ENCODE measurements around the gene RAB4A. TPM values are rescaled to one million over a fixed set of nuclear protein-coding genes. Genes with fewer than 3 reads are reported as not detected.

RAB4A gene
- total and polyA plus RNA-seq, 2 donors (not counting 1 experiment from before 2014, with no cell fraction given) = 15.7 to 31.5 TPM

DNA sequence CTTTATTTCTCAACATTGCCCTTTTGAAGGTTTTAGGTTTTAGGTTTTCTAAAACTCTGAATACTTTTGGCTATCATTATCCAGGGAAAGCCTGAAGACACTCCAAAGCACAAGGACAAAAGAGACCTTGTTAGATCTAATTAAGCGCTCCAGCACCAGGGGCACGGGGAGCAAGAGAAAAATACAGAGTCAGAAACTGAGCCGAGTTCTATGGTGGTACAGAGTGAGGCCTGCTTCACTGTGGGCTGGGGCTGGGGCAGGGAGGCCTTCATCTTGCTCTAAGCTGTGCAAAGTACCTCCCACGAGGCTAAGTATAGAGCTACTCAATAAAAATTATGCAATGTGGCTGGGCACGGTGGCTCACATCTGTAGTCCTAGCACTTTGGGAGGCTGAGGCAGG lies 19.7 kb upstream of the RAB4A start:
- no peak for DNase-seq (ENCODE audit: low read depth in 2 of 2)
- H3K27me3 ChIP-seq (ENCODE audit: control insufficient read depth, insufficient read depth, low read length) = no peaks in the 10 kb centered on the region
- H3K79me2 ChIP-seq (ENCODE audit: control insufficient read depth, insufficient read depth, low read length) = no peaks in the 10 kb centered on the region
- no peaks in the 10 kb centered on the region for H3K36me3 ChIP-seq (ENCODE audit: control insufficient read depth, insufficient read depth, low read length)
- no peak overlapping the region for H3K4me3 ChIP-seq (replicated peaks in 1 of 4; ENCODE audit: control extremely low read depth in 1 of 4, insufficient read depth in 1 of 4, low read depth in 3 of 4, low read length in 4 of 4)
- no peak overlapping the region for H2AFZ ChIP-seq (ENCODE audit: low read length)
- H3K4me1 ChIP-seq (ENCODE audit: control insufficient read depth, extremely low read depth, insufficient read depth, low read length) = no peaks in the 10 kb centered on the region
- no peaks in the 10 kb centered on the region for H3K9me3 ChIP-seq (ENCODE audit: control insufficient read depth, insufficient read depth, low read depth, low read length)
- no peaks in the 10 kb centered on the region for H4K20me1 ChIP-seq (ENCODE audit: control insufficient read depth, extremely low read depth, insufficient read depth, low read length)
- no peak overlapping the region for H3K9ac ChIP-seq (ENCODE audit: insufficient read depth, low read length)
- H3K4me2 ChIP-seq (ENCODE audit: extremely low read depth, insufficient read depth, low read length) = no peak overlapping the region
- no peak overlapping the region for H3K27ac ChIP-seq (ENCODE audit: insufficient read depth, low read length)
- no peak for TF ChIP-seq EZH2 (IDR thresholded peaks at IDR 0.05; ENCODE audit: low read length, missing control alignments)

DNA sequence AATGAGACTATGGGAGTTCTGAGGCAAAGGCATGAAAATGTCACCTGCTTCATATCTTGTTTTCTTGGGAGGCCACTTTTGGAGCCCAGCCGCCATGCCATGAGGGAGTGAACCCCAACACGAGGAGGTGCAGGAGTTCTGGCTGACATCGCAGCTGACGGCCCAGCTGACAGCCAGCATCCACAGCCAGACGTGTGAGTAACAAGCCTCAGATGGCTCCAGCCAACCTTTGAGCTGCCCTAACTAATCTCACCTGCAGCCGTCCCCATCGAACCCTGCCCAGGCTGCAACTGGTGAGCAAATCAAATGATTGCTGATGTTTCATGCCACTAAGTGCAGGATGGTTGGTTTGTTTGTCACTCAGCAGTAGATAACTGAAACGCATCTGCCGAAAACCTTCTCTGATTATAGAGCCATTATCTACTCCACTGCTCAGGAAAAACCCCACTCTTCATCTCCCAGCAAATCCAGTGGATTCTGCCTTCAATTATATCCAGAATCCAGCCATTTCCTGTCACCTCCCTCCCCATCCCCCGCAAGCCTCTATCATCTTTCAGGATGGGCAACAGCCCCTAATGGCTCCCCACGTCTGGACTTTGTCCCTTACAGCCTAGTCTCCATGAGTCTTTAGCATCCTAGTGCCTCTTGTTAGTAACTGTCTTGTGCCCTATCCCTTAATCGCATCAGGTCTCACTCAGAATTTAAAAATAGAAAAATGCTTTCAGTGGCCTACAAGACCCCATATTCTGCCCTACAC lies 18.5 kb upstream of the RAB4A start:
- no peak for DNase-seq (ENCODE audit: low read depth in 2 of 2)
- no peak overlapping the region for H2AFZ ChIP-seq (ENCODE audit: low read length)
- no peak overlapping the region for H3K4me2 ChIP-seq (ENCODE audit: extremely low read depth, insufficient read depth, low read length)
- H3K27me3 ChIP-seq (ENCODE audit: control insufficient read depth, insufficient read depth, low read length) = no peaks in the 10 kb centered on the region
- H3K4me1 ChIP-seq (ENCODE audit: control insufficient read depth, extremely low read depth, insufficient read depth, low read length) = no peaks in the 10 kb centered on the region
- H3K9me3 ChIP-seq (ENCODE audit: control insufficient read depth, insufficient read depth, low read depth, low read length) = no peaks in the 10 kb centered on the region
- TF ChIP-seq, protein P1, sequence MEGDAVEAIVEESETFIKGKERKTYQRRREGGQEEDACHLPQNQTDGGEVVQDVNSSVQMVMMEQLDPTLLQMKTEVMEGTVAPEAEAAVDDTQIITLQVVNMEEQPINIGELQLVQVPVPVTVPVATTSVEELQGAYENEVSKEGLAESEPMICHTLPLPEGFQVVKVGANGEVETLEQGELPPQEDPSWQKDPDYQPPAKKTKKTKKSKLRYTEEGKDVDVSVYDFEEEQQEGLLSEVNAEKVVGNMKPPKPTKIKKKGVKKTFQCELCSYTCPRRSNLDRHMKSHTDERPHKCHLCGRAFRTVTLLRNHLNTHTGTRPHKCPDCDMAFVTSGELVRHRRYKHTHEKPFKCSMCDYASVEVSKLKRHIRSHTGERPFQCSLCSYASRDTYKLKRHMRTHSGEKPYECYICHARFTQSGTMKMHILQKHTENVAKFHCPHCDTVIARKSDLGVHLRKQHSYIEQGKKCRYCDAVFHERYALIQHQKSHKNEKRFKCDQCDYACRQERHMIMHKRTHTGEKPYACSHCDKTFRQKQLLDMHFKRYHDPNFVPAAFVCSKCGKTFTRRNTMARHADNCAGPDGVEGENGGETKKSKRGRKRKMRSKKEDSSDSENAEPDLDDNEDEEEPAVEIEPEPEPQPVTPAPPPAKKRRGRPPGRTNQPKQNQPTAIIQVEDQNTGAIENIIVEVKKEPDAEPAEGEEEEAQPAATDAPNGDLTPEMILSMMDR (conservative IDR thresholded peaks at IDR 0.05 in 1 of 2, IDR thresholded peaks at IDR 0.05 in 1 of 2; ENCODE audit: low read depth in 1 of 2, low read length in 2 of 2) = no peak
- no peak for TF ChIP-seq EZH2 (IDR thresholded peaks at IDR 0.05; ENCODE audit: low read length, missing control alignments)
- H4K20me1 ChIP-seq (ENCODE audit: control insufficient read depth, extremely low read depth, insufficient read depth, low read length) = no peaks in the 10 kb centered on the region
- no peak overlapping the region for H3K4me3 ChIP-seq (replicated peaks in 1 of 4; ENCODE audit: control extremely low read depth in 1 of 4, insufficient read depth in 1 of 4, low read depth in 3 of 4, low read length in 4 of 4)
- H3K36me3 ChIP-seq (ENCODE audit: control insufficient read depth, insufficient read depth, low read length) = no peaks in the 10 kb centered on the region
- H3K9ac ChIP-seq (ENCODE audit: insufficient read depth, low read length) = no peak overlapping the region
- H3K79me2 ChIP-seq (ENCODE audit: control insufficient read depth, insufficient read depth, low read length) = no peaks in the 10 kb centered on the region
- H3K27ac ChIP-seq (ENCODE audit: insufficient read depth, low read length) = no peak overlapping the region

GRCh38 chr1:229253151-229253974 lies 17.5 kb upstream of the RAB4A start:
- TF ChIP-seq, protein P1 (conservative IDR thresholded peaks at IDR 0.05 in 1 of 2, IDR thresholded peaks at IDR 0.05 in 1 of 2; ENCODE audit: low read depth in 1 of 2, low read length in 2 of 2) = no peak
- TF ChIP-seq EZH2 (IDR thresholded peaks at IDR 0.05; ENCODE audit: low read length, missing control alignments) = no peak
- Histone ChIP-seq H3K4me2 (ENCODE audit: extremely low read depth, insufficient read depth, low read length) (no peak overlapping the region), H3K36me3 (ENCODE audit: control insufficient read depth, insufficient read depth, low read length) (no peaks in the 10 kb centered on the region), H3K4me3 (replicated peaks in 1 of 4; ENCODE audit: control extremely low read depth in 1 of 4, insufficient read depth in 1 of 4, low read depth in 3 of 4, low read length in 4 of 4) (no peak overlapping the region), H3K27ac (ENCODE audit: insufficient read depth, low read length) (no peak overlapping the region), H4K20me1 (ENCODE audit: control insufficient read depth, extremely low read depth, insufficient read depth, low read length) (no peaks in the 10 kb centered on the region), H3K9me3 (ENCODE audit: control insufficient read depth, insufficient read depth, low read depth, low read length) (no peaks in the 10 kb centered on the region), H3K79me2 (ENCODE audit: control insufficient read depth, insufficient read depth, low read length) (no peaks in the 10 kb centered on the region), H3K9ac (ENCODE audit: insufficient read depth, low read length) (no peak overlapping the region), H3K27me3 (ENCODE audit: control insufficient read depth, insufficient read depth, low read length) (no peaks in the 10 kb centered on the region), H2AFZ (ENCODE audit: low read length) (no peak overlapping the region), H3K4me1 (ENCODE audit: control insufficient read depth, extremely low read depth, insufficient read depth, low read length) (no peaks in the 10 kb centered on the region)
- peak in 1 of 2 donors; percentile 59 for DNase-seq (ENCODE audit: low read depth in 2 of 2)

Data from fibroblast of lung (primary cell).